ENCODE results near the gene ZNF511. TPM values are rescaled to one million over a fixed set of nuclear protein-coding genes. Genes with fewer than 3 reads are reported as not detected.

ZNF511 gene
- total and polyA plus RNA-seq, 4 donors = 18.2 to 39.6 (median 32.0) TPM

DNA sequence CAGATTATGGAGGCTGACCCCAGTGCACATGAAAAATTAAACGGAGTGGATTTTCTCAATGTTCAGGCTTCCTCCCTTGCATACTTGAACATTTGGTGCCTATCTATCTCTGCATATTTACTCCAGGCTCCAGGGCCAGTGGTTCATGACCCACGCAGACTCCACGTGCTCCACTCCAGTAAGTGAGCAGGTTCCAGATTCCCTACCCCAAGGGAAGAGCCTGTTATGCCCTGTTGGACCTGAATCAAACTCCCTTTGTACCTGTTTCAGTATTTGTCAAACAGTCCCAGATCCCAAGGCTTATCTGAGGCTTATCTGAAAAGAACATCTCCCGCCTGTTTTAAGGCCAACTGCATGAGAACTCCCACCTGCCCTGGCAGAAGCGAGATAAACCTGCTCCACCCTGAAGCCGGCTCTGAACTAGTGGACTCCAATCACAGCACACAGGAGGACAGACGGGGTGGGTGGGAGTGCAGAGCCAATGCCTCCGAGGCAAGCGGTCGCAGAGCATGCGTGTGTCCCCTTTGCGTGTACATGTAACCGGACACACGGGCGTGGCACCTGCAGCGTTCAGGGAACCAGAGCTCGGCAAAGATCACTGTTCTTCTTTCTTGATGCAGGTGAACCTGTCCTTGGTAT is 51.4 kb downstream of the ZNF511 start:
- intact Hi-C loops (cut with DNase I) = no loop called here
- Histone ChIP-seq H3K4me1 (ENCODE audit: control insufficient read depth in 1 of 2, insufficient read depth in 2 of 2, low read length in 2 of 2) (no peaks in the 10 kb centered on the region), H3K9me3 (ENCODE audit: control insufficient read depth, low read length) (no peaks in the 10 kb centered on the region), H3K27ac (ENCODE audit: low read depth in 1 of 2, low read length in 2 of 2) (no peak overlapping the region), H3K4me3 (ENCODE audit: low read length in 2 of 2) (no peak overlapping the region), H3K36me3 (ENCODE audit: control insufficient read depth in 1 of 2, insufficient read depth in 2 of 2, low read length in 1 of 2) (no peaks in the 10 kb centered on the region), H3K27me3 (ENCODE audit: control insufficient read depth in 1 of 2, insufficient read depth in 2 of 2, low read length in 1 of 2) (no peaks in the 10 kb centered on the region)
- DNase-seq = no peak
- ATAC-seq (ENCODE audit: low FRiP score) = no peak
- 77 to 83% methylated on average over 17 of the region's 17 CpGs for WGBS, 2 donors

DNA sequence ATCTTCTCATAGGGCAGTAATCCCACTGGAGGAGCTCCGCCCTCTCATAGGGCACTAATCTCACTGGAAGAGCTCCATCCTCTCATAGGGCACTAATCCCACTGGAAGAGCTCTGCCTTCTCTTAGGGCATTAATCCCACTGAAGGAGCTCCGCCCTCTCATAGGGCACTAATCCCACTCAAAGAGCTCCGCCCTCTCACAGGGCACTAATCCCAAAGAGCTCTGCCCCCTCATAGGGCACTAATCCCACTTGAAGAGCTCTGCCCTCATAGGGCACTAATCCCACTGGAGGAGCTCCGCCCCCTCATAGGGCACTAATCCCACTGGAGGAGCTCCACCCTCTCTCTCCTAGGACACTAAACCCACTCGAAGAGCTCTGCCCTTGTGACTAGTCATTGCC is 52.5 kb downstream of the ZNF511 start:
- 93 to 96% methylated on average over 5 of the region's 5 CpGs for WGBS, 2 donors
- no peak overlapping the region for H3K27ac ChIP-seq (ENCODE audit: low read depth in 1 of 2, low read length in 2 of 2)
- H3K4me1 ChIP-seq (ENCODE audit: control insufficient read depth in 1 of 2, insufficient read depth in 2 of 2, low read length in 2 of 2) = no peaks in the 10 kb centered on the region
- ATAC-seq (ENCODE audit: low FRiP score) (no peak), DNase-seq (no peak)
- H3K27me3 ChIP-seq (ENCODE audit: control insufficient read depth in 1 of 2, insufficient read depth in 2 of 2, low read length in 1 of 2) = no peaks in the 10 kb centered on the region
- intact Hi-C loops (cut with DNase I) = no loop called here
- peaks cover 0 to 7% of the 10 kb centered on the region in 2 donors for H3K36me3 ChIP-seq (ENCODE audit: control insufficient read depth in 1 of 2, insufficient read depth in 2 of 2, low read length in 1 of 2)
- no peaks in the 10 kb centered on the region for H3K9me3 ChIP-seq (ENCODE audit: control insufficient read depth, low read length)
- no peak overlapping the region for H3K4me3 ChIP-seq (ENCODE audit: low read length in 2 of 2)

DNA sequence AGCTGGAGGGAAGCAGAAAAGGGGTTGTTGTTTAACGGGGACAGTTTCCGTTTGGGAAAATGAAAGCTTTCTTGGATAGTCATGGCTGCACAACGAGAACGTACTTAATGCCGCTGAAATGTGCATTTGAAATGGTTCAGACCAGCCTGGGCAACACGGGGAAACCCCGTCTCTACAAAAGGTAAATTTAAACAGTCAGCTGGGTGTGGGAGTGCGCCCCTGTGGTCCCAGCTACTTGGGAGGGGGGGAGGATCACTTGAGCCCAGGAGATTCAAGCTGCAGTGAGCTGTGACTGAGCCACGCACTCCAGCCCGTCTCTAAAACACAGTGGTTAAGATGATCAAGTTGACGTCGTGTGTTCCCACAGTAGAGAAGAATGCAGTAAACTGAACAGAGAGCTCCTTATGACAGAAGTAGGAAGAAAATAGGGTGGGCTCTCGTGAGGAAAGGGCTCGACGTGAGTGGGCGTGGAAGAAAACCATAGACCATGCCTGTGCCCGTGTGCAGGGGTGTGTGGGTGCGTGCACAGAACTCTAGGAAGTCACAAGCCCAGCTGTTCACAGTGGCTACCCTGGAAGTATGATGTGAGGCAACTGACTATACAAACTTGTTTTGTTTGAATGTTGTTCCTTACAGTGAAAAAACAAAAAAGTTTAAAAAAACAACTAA is 53.2 kb downstream of the ZNF511 start:
- intact Hi-C loops (cut with DNase I) = no loop called here
- WGBS, 2 donors = 80 to 81% methylated on average over 18 of the region's 18 CpGs
- no peaks in the 10 kb centered on the region for H3K4me1 ChIP-seq (ENCODE audit: control insufficient read depth in 1 of 2, insufficient read depth in 2 of 2, low read length in 2 of 2)
- no peak for ATAC-seq (ENCODE audit: low FRiP score)
- no peaks in the 10 kb centered on the region for H3K27me3 ChIP-seq (ENCODE audit: control insufficient read depth in 1 of 2, insufficient read depth in 2 of 2, low read length in 1 of 2)
- no peak for DNase-seq
- H3K36me3 ChIP-seq (ENCODE audit: control insufficient read depth in 1 of 2, insufficient read depth in 2 of 2, low read length in 1 of 2) = peaks cover 3 to 7% of the 10 kb centered on the region in 2 donors
- H3K27ac ChIP-seq (ENCODE audit: low read depth in 1 of 2, low read length in 2 of 2) = no peak overlapping the region
- H3K9me3 ChIP-seq (ENCODE audit: control insufficient read depth, low read length) = no peaks in the 10 kb centered on the region
- no peak overlapping the region for H3K4me3 ChIP-seq (ENCODE audit: low read length in 2 of 2)

Other genes with a start within 250 kb of the ZNF511 start
- gene ADGRA1, start 221.0 kb upstream of the ZNF511 start, total RNA-seq = not detected
- gene ADGRA1, start 221.0 kb upstream of the ZNF511 start, polyA plus RNA-seq = under 1 TPM in 1 of 2 donors, not detected in 1; 0.20 TPM
- gene KNDC1, start 148.7 kb upstream of the ZNF511 start, total RNA-seq = under 1 TPM; 0.13 to 0.36 TPM
- under 1 TPM; 0.05 to 0.25 TPM for gene KNDC1, start 148.7 kb upstream of the ZNF511 start, polyA plus RNA-seq
- gene UTF1, start 78.7 kb upstream of the ZNF511 start, total RNA-seq = not detected
- not detected for gene UTF1, start 78.7 kb upstream of the ZNF511 start, polyA plus RNA-seq
- 1 to 10 TPM; 4.0 to 7.4 TPM for gene VENTX, start 71.1 kb upstream of the ZNF511 start, total RNA-seq
- 1 to 10 TPM; 1.0 to 1.3 TPM for gene VENTX, start 71.1 kb upstream of the ZNF511 start, polyA plus RNA-seq
- gene ADAM8, start 32.0 kb upstream of the ZNF511 start, total RNA-seq = 10 to 100 TPM; 11.2 to 17.0 TPM
- 1 to 10 TPM; 1.0 to 1.3 TPM for gene ADAM8, start 32.0 kb upstream of the ZNF511 start, polyA plus RNA-seq
- 10 to 100 TPM; 40.0 to 49.1 TPM for gene TUBGCP2, start within 50 bp of the ZNF511 start, total RNA-seq
- 100 to 1,000 TPM in 1 of 2 donors, 10 to 100 TPM in 1; 11.3 to 194 TPM for gene TUBGCP2, start within 50 bp of the ZNF511 start, polyA plus RNA-seq
- not detected for gene CALY, start 28.0 kb downstream of the ZNF511 start, total RNA-seq
- gene CALY, start 28.0 kb downstream of the ZNF511 start, polyA plus RNA-seq = not detected
- gene PRAP1, start 38.5 kb downstream of the ZNF511 start, total RNA-seq = not detected
- gene PRAP1, start 38.5 kb downstream of the ZNF511 start, polyA plus RNA-seq = 10 to 100 TPM in 1 of 2 donors, under 1 TPM in 1; 0.49 to 51.6 TPM
- 10 to 100 TPM; 15.2 to 23.6 TPM for gene FUOM, start 49.1 kb downstream of the ZNF511 start, total RNA-seq
- gene FUOM, start 49.1 kb downstream of the ZNF511 start, polyA plus RNA-seq = 10 to 100 TPM; 26.3 to 54.8 TPM
- 10 to 100 TPM; 34.3 to 48.9 TPM for gene ECHS1, start 64.4 kb downstream of the ZNF511 start, total RNA-seq
- gene ECHS1, start 64.4 kb downstream of the ZNF511 start, polyA plus RNA-seq = 10 to 100 TPM; 56.1 to 93.7 TPM
- 1 to 10 TPM; 3.7 to 8.7 TPM for gene PAOX, start 70.3 kb downstream of the ZNF511 start, total RNA-seq
- gene PAOX, start 70.3 kb downstream of the ZNF511 start, polyA plus RNA-seq = 10 to 100 TPM in 1 of 2 donors, 1 to 10 TPM in 1; 2.1 to 11.3 TPM
- 10 to 100 TPM; 25.9 to 39.3 TPM for gene MTG1, start 85.2 kb downstream of the ZNF511 start, total RNA-seq
- 10 to 100 TPM; 13.1 to 36.1 TPM for gene MTG1, start 85.2 kb downstream of the ZNF511 start, polyA plus RNA-seq
- gene SPRN, start 115.7 kb downstream of the ZNF511 start, total RNA-seq = not detected
- under 1 TPM in 1 of 2 donors, not detected in 1; 0.28 TPM for gene SPRN, start 115.7 kb downstream of the ZNF511 start, polyA plus RNA-seq
- 1 to 10 TPM; 5.4 to 7.3 TPM for gene SCART1, start 145.0 kb downstream of the ZNF511 start, total RNA-seq
- 1 to 10 TPM in 1 of 2 donors, not detected in 1; 2.4 TPM for gene SCART1, start 145.0 kb downstream of the ZNF511 start, polyA plus RNA-seq
- 1 to 10 TPM; 3.4 to 4.6 TPM for gene CYP2E1, start 218.4 kb downstream of the ZNF511 start, total RNA-seq
- gene CYP2E1, start 218.4 kb downstream of the ZNF511 start, polyA plus RNA-seq = 1 to 10 TPM in 1 of 2 donors, under 1 TPM in 1; 0.63 to 6.9 TPM